Neural cell (in vitro differentiated cells): Measurements from ENCODE around the gene B3GALT6. TPM values are rescaled to one million over a fixed set of nuclear protein-coding genes. Genes with fewer than 3 reads are reported as not detected.

Experiments used
- H2AFZ ChIP-seq: fragments of 200-600, 300-800 bp; sonication (generic), shearing (Covaris generic); 2 replicates; pipeline ENCODE4 v1.6.0; 2014; ENCODE audit warnings: low read depth, mild to moderate bottlenecking, antibody characterized with exemption, low read length, moderate library complexity
- H3F3A ChIP-seq: fragments of 200-600 bp; shearing (Covaris generic); 2 replicates; pipeline ENCODE4 v1.6.1; 2016; ENCODE audit warnings: mild to moderate bottlenecking, moderate library complexity, mixed read lengths, antibody characterized with exemption, low read length; ENCODE audit not compliant: insufficient read depth, poor library complexity, severe bottlenecking
- H3K27ac ChIP-seq: fragments of 200-600, 300-800 bp; sonication (generic), shearing (Covaris generic); 2 replicates; pipeline ENCODE4 v1.5.1; 2014; ENCODE audit warnings: mild to moderate bottlenecking, low read length, moderate library complexity
- H3K27me3 ChIP-seq: fragments of 300-800, 200-600 bp; sonication (generic), shearing (Covaris generic); 2 replicates; pipeline ENCODE4 v1.6.0; 2014; ENCODE audit warnings: mild to moderate bottlenecking, low read depth, low read length, moderate library complexity; ENCODE audit not compliant: insufficient read depth
- H3K36me3 ChIP-seq: fragments of 300-800, 200-600 bp; sonication (generic), shearing (Covaris generic); 2 replicates; pipeline ENCODE4 v1.5.1; 2014; ENCODE audit warnings: mild to moderate bottlenecking, antibody characterized with exemption, low read length, moderate library complexity; ENCODE audit not compliant: insufficient read depth
- H3K4me2 ChIP-seq: fragments of 300-800, 200-600 bp; sonication (generic), shearing (Covaris generic); 2 replicates; pipeline ENCODE4 v1.6.0; 2014; ENCODE audit warnings: mild to moderate bottlenecking, low read length
- H3K4me3 ChIP-seq: fragments of 300-800, 200-600 bp; sonication (generic), shearing (Covaris generic); 2 replicates; pipeline ENCODE4 v1.5.1; 2014; ENCODE audit warnings: mild to moderate bottlenecking, low read length, moderate library complexity
- H3K79me2 ChIP-seq: fragments of 200-600 bp; shearing (Covaris generic); replicated peaks from 2 replicates; pipeline ENCODE4 v1.6.0; 2014; ENCODE audit warnings: mild to moderate bottlenecking, low read length, moderate library complexity; ENCODE audit not compliant: insufficient read depth
- H3K9ac ChIP-seq: fragments of 300-800, 200-600 bp; sonication (generic), shearing (Covaris generic); 2 replicates; pipeline ENCODE4 v1.6.1; 2016; ENCODE audit warnings: mild to moderate bottlenecking, low read length, mixed read lengths
- H3K9me2 ChIP-seq: fragments of 200-600 bp; shearing (Covaris generic); 2 replicates; pipeline ENCODE4 v1.6.1; 2016; ENCODE audit warnings: mild to moderate bottlenecking, low read length, mixed read lengths; ENCODE audit not compliant: insufficient read depth
- H3K9me3 ChIP-seq: fragments of 200-600, 300-800 bp; sonication (generic), shearing (Covaris generic); 2 replicates; pipeline ENCODE4 v1.6.1; 2016; ENCODE audit warnings: mild to moderate bottlenecking, mixed run types, low read length, moderate library complexity, mixed read lengths
- H4K20me1 ChIP-seq: fragments of 200-600 bp; shearing (Covaris generic); 2 replicates; pipeline ENCODE4 v1.6.1; 2016; ENCODE audit warnings: mild to moderate bottlenecking, mixed run types; ENCODE audit not compliant: insufficient read depth
- CTCF ChIP-seq: fragments of 450-650 bp; IDR thresholded peaks from 2 replicates; pipeline ENCODE4 v1.5.1; 2014; ENCODE audit warnings: antibody characterized with exemption, mild to moderate bottlenecking, moderate library complexity; ENCODE audit not compliant: poor library complexity, severe bottlenecking
- EP300 ChIP-seq: fragments of 450-650 bp; conservative IDR thresholded peaks from 2 replicates; pipeline ENCODE4 v1.6.1; 2014; ENCODE audit warnings: antibody characterized with exemption, mild to moderate bottlenecking, moderate library complexity; ENCODE audit not compliant: poor library complexity, severe bottlenecking
- EZH2 ChIP-seq: fragments of 200-600, 300-800 bp; shearing (Covaris generic), sonication (generic); IDR thresholded peaks from 2 replicates; pipeline ENCODE4 v1.6.1; 2014; ENCODE audit warnings: antibody characterized with exemption, low read length, borderline replicate concordance, mild to moderate bottlenecking; ENCODE audit not compliant: insufficient read depth, poor library complexity, severe bottlenecking
- MXI1 ChIP-seq: fragments of 450-650 bp; conservative IDR thresholded peaks from 2 replicates; pipeline ENCODE4 v1.6.1; 2014; ENCODE audit warnings: antibody characterized with exemption, mild to moderate bottlenecking; ENCODE audit not compliant: poor library complexity, severe bottlenecking
- POLR2AphosphoS5 ChIP-seq: IDR thresholded peaks from 2 replicates; pipeline ENCODE4 v1.6.1; 2012
- RAD21 ChIP-seq: fragments of 450-650 bp; conservative IDR thresholded peaks from 2 replicates; pipeline ENCODE4 v1.6.1; 2014; ENCODE audit warnings: antibody characterized with exemption, mild to moderate bottlenecking, moderate library complexity
- REST ChIP-seq: IDR thresholded peaks from 2 replicates; pipeline ENCODE4 v1.6.1; 2012; ENCODE audit warnings: borderline replicate concordance
- SMC3 ChIP-seq: fragments of 450-650 bp; conservative IDR thresholded peaks from 2 replicates; pipeline ENCODE4 v1.6.1; 2014; ENCODE audit warnings: antibody characterized with exemption, mild to moderate bottlenecking, moderate library complexity; ENCODE audit not compliant: poor library complexity
- TAF1 ChIP-seq: IDR thresholded peaks from 2 replicates; pipeline ENCODE4 v1.6.1; 2012; ENCODE audit warnings: low read depth
- polyA plus RNA-seq: library from polyadenylated mRNA; depleted of rRNA; stranded (reverse); fragments of >200 nt; gene quantifications from 2 replicates; pipeline ENCODE4 v1.2.3, GENCODE V29; 2014

The B3GALT6 gene
- polyA plus RNA-seq, 1 donor from 2014 or later = 46.5 TPM

DNA sequence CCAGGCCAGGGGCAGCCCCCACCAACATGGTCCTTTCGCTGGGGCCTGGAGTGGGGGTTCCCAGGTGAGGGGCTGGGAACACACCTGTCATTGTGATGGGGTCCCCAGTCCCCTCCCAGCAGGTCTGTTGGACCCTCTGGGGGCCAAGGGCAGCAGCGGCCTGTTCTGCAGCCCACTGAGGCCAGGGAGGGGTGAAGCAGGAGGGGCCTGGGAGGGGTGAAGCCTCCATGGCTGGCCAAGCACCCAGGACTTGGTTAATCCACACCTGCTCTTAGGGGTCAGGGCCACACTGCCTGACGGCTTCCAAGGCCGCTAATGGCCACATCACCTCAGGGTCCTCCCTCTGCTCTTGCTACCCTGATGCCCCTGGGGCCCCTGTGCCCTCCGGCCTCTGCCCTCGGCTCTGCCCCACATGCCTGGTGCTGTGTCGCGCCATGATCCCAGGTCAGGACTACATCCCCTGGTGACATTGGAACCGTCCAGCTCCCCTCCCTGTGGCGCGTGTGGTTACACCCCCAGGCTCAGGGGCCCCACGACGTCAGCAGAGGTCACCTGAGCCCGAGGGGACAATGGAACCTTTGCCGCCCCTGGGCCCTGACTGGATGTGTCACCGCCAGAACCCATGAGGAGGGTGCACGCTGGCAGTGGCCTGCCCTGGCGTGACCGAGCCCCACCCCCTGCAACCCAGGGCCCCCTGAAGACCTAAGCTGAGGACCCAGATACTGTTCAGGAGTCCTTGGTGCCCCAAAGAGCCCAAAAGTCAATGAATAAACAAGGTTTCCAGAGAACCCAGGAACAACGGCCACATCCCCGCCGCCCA, 32.7 kb upstream of the B3GALT6 start:
- Histone ChIP-seq H3K9ac (no peak overlapping the region), H3K27ac (no peak overlapping the region), H3K4me3 (no peak overlapping the region), H3K27me3 (peaks cover 7% of the 10 kb centered on the region), H3K79me2 (no peaks in the 10 kb centered on the region), H2AFZ (no peak overlapping the region), H3K36me3 (no peaks in the 10 kb centered on the region), H4K20me1 (no peaks in the 10 kb centered on the region), H3F3A (no peaks in the 10 kb centered on the region), H3K9me3 (no peaks in the 10 kb centered on the region), H3K4me2 (no peak overlapping the region), H3K9me2 (no peaks in the 10 kb centered on the region)
- TF ChIP-seq POLR2AphosphoS5 (no peak), TAF1 (no peak), SMC3 (no peak), EP300 (no peak), EZH2 (no peak), RAD21 (no peak), MXI1 (no peak), REST (no peak), CTCF (no peak)

DNA sequence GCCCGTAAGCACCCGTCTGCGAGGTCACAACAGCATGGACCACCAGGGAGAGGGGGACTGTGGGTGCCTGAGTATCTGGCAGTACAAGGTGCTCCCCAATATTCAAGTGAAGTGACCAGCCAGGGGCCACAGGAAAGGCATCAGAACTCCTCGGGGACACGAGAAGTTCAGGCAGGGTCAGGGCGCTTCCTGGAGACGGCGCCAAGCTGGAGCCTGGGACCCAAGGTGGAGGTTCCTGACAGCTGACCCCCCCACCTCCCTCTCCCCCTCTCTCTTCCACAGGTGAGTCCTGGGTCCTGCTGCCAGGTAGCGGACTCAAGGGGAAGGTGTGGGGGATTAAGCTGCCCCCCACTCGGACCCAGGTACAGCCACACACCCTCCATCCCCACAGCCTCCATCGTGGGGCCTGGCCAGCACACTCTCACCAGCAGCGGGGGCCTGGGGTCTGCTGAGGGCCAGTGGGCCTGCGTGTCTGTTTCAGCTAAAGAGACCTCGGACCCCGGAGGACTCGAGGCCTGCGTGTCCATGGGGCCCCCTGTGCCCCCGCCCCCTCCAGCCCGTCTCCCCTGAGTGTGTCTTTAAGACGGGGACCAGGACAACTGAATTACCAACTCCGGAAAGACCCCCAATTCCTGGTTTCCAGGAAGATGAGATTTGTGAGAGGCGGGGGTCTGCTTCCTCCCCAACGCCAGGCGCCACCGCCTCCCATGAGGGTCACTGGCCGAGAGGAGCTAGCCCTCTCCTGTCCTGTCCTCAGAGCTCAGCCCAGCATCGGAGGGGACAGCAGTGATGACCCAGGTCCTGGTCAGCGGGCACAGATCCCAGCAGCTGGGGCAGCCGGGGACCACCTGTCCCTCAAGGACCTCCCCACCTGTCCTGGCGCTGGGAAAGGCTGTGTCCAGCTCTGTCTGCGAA, 31.8 kb upstream of the B3GALT6 start:
- Histone ChIP-seq H3K27ac (no peak overlapping the region), H3K79me2 (no peaks in the 10 kb centered on the region), H3K36me3 (no peaks in the 10 kb centered on the region), H3K27me3 (peaks cover 7% of the 10 kb centered on the region), H3K9me2 (no peaks in the 10 kb centered on the region), H3K4me3 (peak overlapping the region; percentile 56), H4K20me1 (no peaks in the 10 kb centered on the region), H3K4me2 (no peak overlapping the region), H3K9ac (peak overlapping the region; percentile 38), H2AFZ (no peak overlapping the region), H3K9me3 (no peaks in the 10 kb centered on the region), H3F3A (no peaks in the 10 kb centered on the region)
- TF ChIP-seq SMC3 = no peak
- no peak for TF ChIP-seq POLR2AphosphoS5
